Thyroid gland (tissue), 4 donors: Measurements from ENCODE around the gene RPP14.

Experiments used
- CTCF ChIP-seq, 6 experiments: fragments of 200-600 bp in 3 of 6; fragments of 450-650 bp in 3 of 6; sonication (generic) in 3 of 6; IDR thresholded peaks; one replicate each; pipeline ENCODE4 v1.5.1; 2016 to 2019; ENCODE audit warnings: antibody characterized with exemption in 6 of 6, mild to moderate bottlenecking in 2 of 6, inconsistent platforms in 1 of 6, moderate library complexity in 1 of 6
- POLR2A ChIP-seq, 2 donors: fragments of 450-650 bp; IDR thresholded peaks; one replicate each; pipeline ENCODE4 v1.6.1; 2017; ENCODE audit warnings: antibody characterized with exemption in 2 of 2, mild to moderate bottlenecking in 2 of 2, moderate library complexity in 1 of 2

DNA sequence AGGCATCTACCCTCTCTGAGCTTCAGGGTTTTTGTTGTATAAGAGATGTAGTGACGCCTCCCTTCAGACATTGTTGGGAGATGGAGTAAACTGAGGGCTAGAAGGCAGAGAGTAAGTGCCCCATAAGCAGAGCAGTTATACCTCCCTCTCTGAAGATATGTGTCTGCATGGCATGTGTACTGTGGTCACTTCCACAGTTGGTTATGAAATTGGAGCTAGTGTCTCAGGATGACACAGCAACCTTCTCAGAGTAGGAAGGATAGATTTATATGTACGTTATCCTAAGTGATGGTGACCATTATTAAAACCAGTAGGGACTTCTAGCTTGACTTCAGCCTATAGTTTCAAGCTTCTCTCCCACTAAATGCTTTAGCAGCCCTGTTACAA lies 44.6 kb downstream of the RPP14 start:
- no peak for TF ChIP-seq CTCF (IDR thresholded peaks at IDR 0.05)
- no peak for TF ChIP-seq POLR2A (IDR thresholded peaks at IDR 0.05)
